HepG2 (cell line): ENCODE measurements around the gene BCORL1. TPM values are rescaled to one million over a fixed set of nuclear protein-coding genes. Genes with fewer than 3 reads are reported as not detected.

ENCODE experiments used
- ATAC-seq: fragments of 200-7000 bp; cut with Tn5 transposase; 3 replicates; pipeline ENCODE4 v1.9.1; 2020; ENCODE audit warnings: mild to moderate bottlenecking, moderate library complexity
- BruUV-seq: library from RNA; stranded (reverse); fragments of 400-500 nt; replicated peaks from 2 replicates; lab custom pipeline; 2021; lab: Mats Ljungman, UMichigan
- CTCF ChIA-PET: fragments of 300-600 bp; formaldehyde crosslinking; extraction: SDS; loops from one replicate; lab custom pipeline; 2021; ENCODE audit warnings: low total read pairs, inconsistent platforms, low intra/inter-chr PET ratio; lab: Yijun Ruan, JAX
- POLR2A ChIA-PET: fragments of 350-600 bp; sonication (Branson Sonifier 250); formaldehyde crosslinking; loops from one replicate; lab custom pipeline; 2020; ENCODE audit warnings: antibody characterized with exemption, inconsistent platforms; lab: Yijun Ruan, JAX
- DNase-seq: peaks from one replicate; pipeline ENCODE4 v3.0.0-alpha.2; 2015; ENCODE audit warnings: low spot score
- FAIRE-seq: peaks from 3 replicates; lab custom pipeline; 2011; peaks lifted over from hg19 to GRCh38; lab: Jason Lieb, UNC
- H2AFZ ChIP-seq: one replicate; pipeline ENCODE4 v1.6.1; 2011; ENCODE audit warnings: low read length, inconsistent platforms
- H3K27ac ChIP-seq: fragments of 300-600 bp; 3 replicates; pipeline ENCODE4 v1.8.0; 2011; ENCODE audit warnings: mixed run types, mild to moderate bottlenecking, mixed read lengths, low read length, inconsistent platforms; ENCODE audit not compliant: insufficient read depth; ENCODE audit errors: extremely low read length
- H3K27me3 ChIP-seq, 2 experiments: fragments of 200-600 bp in 1 of 2; 2 replicates in 1 of 2; 3 replicates in 1 of 2; pipeline versions ENCODE4 v1.6.0 to v1.8.0; 2011; ENCODE audit warnings: low read length in 2 of 2, mild to moderate bottlenecking in 2 of 2, moderate library complexity in 2 of 2, inconsistent platforms in 1 of 2; ENCODE audit not compliant: insufficient read depth in 2 of 2, control insufficient read depth in 1 of 2
- H3K36me3 ChIP-seq, 2 experiments: fragments of 200-600 bp in 1 of 2; replicated peaks in 1 of 2; 2 replicates in 1 of 2; 3 replicates in 1 of 2; pipeline versions ENCODE4 v1.5.1 to v1.8.0; 2011; ENCODE audit warnings: low read length in 2 of 2, inconsistent platforms in 1 of 2; ENCODE audit not compliant: insufficient read depth in 2 of 2, control insufficient read depth in 1 of 2
- H3K4me1 ChIP-seq: 2 replicates; pipeline ENCODE4 v1.5.1; 2012; ENCODE audit warnings: low read length, inconsistent platforms; ENCODE audit not compliant: insufficient read depth
- H3K4me2 ChIP-seq: 2 replicates; pipeline ENCODE4 v1.6.0; 2011; ENCODE audit warnings: low read depth, low read length, inconsistent platforms
- H3K4me3 ChIP-seq, 3 experiments: fragments of 200-600 bp in 1 of 3; sonication (generic), shearing (Covaris generic) in 1 of 3; replicated peaks in 1 of 3; 2 replicates each; pipeline ENCODE4 v1.5.1; 2011 to 2016; ENCODE audit warnings: low read length in 3 of 3, inconsistent platforms in 2 of 3, low read depth in 2 of 3, mild to moderate bottlenecking in 2 of 3, control low read depth in 1 of 3, mixed read lengths in 1 of 3; ENCODE audit not compliant: insufficient read depth in 1 of 3
- H3K79me2 ChIP-seq: one replicate; pipeline ENCODE4 v1.6.1; 2011; ENCODE audit warnings: low read length, inconsistent platforms; ENCODE audit not compliant: insufficient read depth
- H3K9ac ChIP-seq: 2 replicates; pipeline ENCODE4 v1.6.0; 2011; ENCODE audit warnings: mild to moderate bottlenecking, low read depth, low read length, inconsistent platforms; ENCODE audit not compliant: insufficient read depth
- H3K9me3 ChIP-seq: 2 replicates; pipeline ENCODE4 v1.5.1; 2012; ENCODE audit warnings: mild to moderate bottlenecking, low read length
- H4K20me1 ChIP-seq: 2 replicates; pipeline ENCODE4 v1.6.0; 2011; ENCODE audit warnings: inconsistent platforms, mild to moderate bottlenecking, low read length, moderate library complexity; ENCODE audit not compliant: insufficient read depth
- CTCF ChIP-seq: sonication (generic); formaldehyde crosslinking; IDR thresholded peaks from 2 replicates; pipeline ENCODE4 v1.5.0; 2020; ENCODE audit warnings: mild to moderate bottlenecking, missing genetic modification reagents, moderate library complexity
- GABPA ChIP-seq, 2 experiments: IDR thresholded peaks; 2 replicates each; pipeline ENCODE4 v1.6.1; 2011 to 2016; ENCODE audit warnings: low read depth in 2 of 2, low read length in 1 of 2, missing biosample characterization in 1 of 2, missing genetic modification characterization in 1 of 2
- LCORL ChIP-seq, 2 experiments: fragments of 450-650 bp in 1 of 2; sonication (generic) in 1 of 2; formaldehyde crosslinking in 1 of 2; IDR thresholded peaks; 2 replicates each; pipeline versions ENCODE4 v1.5.0 to v1.6.1; 2017 to 2020; ENCODE audit warnings: antibody characterized with exemption in 1 of 2, missing genetic modification reagents in 1 of 2
- SAP130 ChIP-seq: IDR thresholded peaks from 2 replicates; pipeline ENCODE4 v1.6.1; 2016; ENCODE audit warnings: low read depth
- SP5 ChIP-seq: IDR thresholded peaks from 2 replicates; pipeline ENCODE4 v1.6.1; 2016; ENCODE audit warnings: low read depth, borderline replicate concordance
- TAF1 ChIP-seq: sonication (generic); formaldehyde crosslinking; IDR thresholded peaks from 2 replicates; pipeline ENCODE4 v1.4.0; 2020; ENCODE audit warnings: missing genetic modification reagents
- ZNF792 ChIP-seq: IDR thresholded peaks from 2 replicates; pipeline ENCODE4 v1.6.1; 2016
- WGBS: methylation state at CpG from one replicate; pipeline ENCODE4 v1.1.6; 2017; ENCODE audit warnings: low lambda C conversion rate; 5-methylcytosine and 5-hydroxymethylcytosine counted together
- in situ Hi-C: cut with HindIII; loops from 2 replicates; pipeline ENCODE4 v1.10.0; 2017; ENCODE audit warnings: low pct_unique_long_range_greater_than_20kb; ENCODE audit not compliant: extremely low pct_ligation_motif_present
- intact Hi-C: fragments of 100-400 bp; cut with micrococcal nuclease; formaldehyde crosslinking; loops from one replicate; pipeline ENCODE4 v1.10.0; 2022; ENCODE audit not compliant: unreplicated experiment
- polyA plus RNA-seq, 8 experiments: library from polyadenylated mRNA; depleted of rRNA in 3 of 8; stranded (reverse) in 7 of 8; unstranded in 1 of 8; fragments of >200 nt; fragmentation: Illumina TruSeq in 4 of 8; extraction: Trizol in 4 of 8; gene quantifications; 2 replicates each; pipeline versions ENCODE4 v1.2.1 to v1.2.3, GENCODE V29; 2011 to 2016; ENCODE audit warnings: low read depth in 4 of 8, missing spikeins in 1 of 8, mixed read lengths in 1 of 8; ENCODE audit not compliant: insufficient read depth in 1 of 8
- total RNA-seq, 5 experiments: library from RNA; depleted of rRNA; stranded (reverse); fragments of >200 nt; fragmentation: Illumina TruSeq; extraction: Trizol; gene quantifications; 2 replicates each; pipeline ENCODE4 v1.2.3, GENCODE V29; 2016; ENCODE audit warnings: low read depth in 1 of 5
- TF ChIP-seq, protein P1 (sequence below): IDR thresholded peaks from 2 replicates; pipeline ENCODE4 v1.6.1; 2016
- TF ChIP-seq, protein P2 (sequence below): IDR thresholded peaks from 2 replicates; pipeline ENCODE4 v1.6.1; 2016; ENCODE audit warnings: low read depth
- TF ChIP-seq, protein P3 (sequence below): IDR thresholded peaks from 2 replicates; pipeline ENCODE4 v1.6.1; 2016; ENCODE audit warnings: mild to moderate bottlenecking
- TF ChIP-seq, protein P4 (sequence below): sonication (generic); IDR thresholded peaks from 2 replicates; pipeline ENCODE4 v1.6.1; 2016; ENCODE audit warnings: low read depth, borderline replicate concordance

The BCORL1 gene
- total and polyA plus RNA-seq, 2 of the 13 experiments (the other 11 are each of a cell fraction or from before 2014, with no cell fraction given), result 0.67 to 1.4 TPM

DNA sequence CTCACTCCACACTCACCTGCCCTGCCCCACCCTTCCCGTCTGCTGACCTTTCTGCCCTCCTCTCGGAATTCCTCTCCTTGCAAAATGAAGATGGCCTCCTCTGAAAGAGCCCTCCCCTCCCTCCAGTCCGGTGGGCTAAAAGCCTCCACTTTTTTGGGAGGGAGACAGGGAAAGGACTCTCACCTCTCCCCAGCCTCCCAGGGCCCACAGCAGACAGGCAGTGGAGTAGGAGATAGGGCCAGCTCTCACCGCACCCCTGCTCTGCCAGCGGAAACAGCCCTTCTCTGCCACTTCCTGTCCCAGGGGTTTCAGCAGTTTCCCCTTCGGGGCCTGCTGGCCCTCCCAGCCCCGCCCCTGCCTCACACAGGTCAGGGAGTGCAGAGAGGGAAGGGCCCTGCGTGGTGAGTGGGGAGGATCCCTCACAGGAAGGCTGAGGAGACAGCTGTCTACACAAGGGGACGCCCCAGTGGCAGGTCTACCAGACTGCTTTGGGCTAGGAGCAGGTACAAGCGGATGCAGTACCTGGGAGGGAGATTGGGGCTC, 109.6 kb downstream of the BCORL1 start:
- ChIA-PET CTCF (interaction anchor here (1.3 kb wide), 1 partner anchor 29 kb away, joined by 5 read pairs; no protein-coding TSS in a partner anchor), POLR2A (no interaction called here)
- no peaks in the 10 kb centered on the region for H3K9me3 ChIP-seq
- FAIRE-seq, result peak; percentile 85
- peaks cover 34% of the 10 kb centered on the region for H3K4me1 ChIP-seq
- H3K79me2 ChIP-seq, result no peaks in the 10 kb centered on the region
- peak overlapping the region; percentile 52 to 62 (median 58) for H3K4me3 ChIP-seq
- 0% methylated on average over 3 of the region's 10 CpGs for WGBS
- peak; percentile 66 for DNase-seq
- H3K4me2 ChIP-seq, result peak overlapping the region; percentile 75
- H3K27ac ChIP-seq, result peak overlapping the region; percentile 50
- no peaks in the 10 kb centered on the region for H3K27me3 ChIP-seq
- no TSS peak for BruUV-seq
- in situ Hi-C loops (no loop called here), intact Hi-C loops (no loop called here)
- H3K9ac ChIP-seq, result peak overlapping the region; percentile 56
- ATAC-seq, result peak; percentile 97
- no peaks in the 10 kb centered on the region for H3K36me3 ChIP-seq
- peak overlapping the region; percentile 27 for H2AFZ ChIP-seq
- H4K20me1 ChIP-seq, result no peaks in the 10 kb centered on the region
- TF ChIP-seq SAP130 (CRISPR knock-in tag) (peak; percentile 50), CTCF (CRISPR knock-in tag) (peak; percentile 57), GABPA (IDR thresholded peaks at IDR 0.05; ENCODE audit: low read depth, low read length) (peak; percentile 52), GABPA (CRISPR knock-in tag; IDR thresholded peaks at IDR 0.05; ENCODE audit: low read depth) (peak; percentile 83), ZNF792 (CRISPR knock-in tag) (no peak), TAF1 (CRISPR knock-in tag) (peak; percentile 54; the same call in 1 of the 2 replicates), LCORL (IDR thresholded peaks at IDR 0.05) (no peak), LCORL (CRISPR knock-in tag; IDR thresholded peaks at IDR 0.05) (peak; percentile 58; the same call in 1 of the 2 replicates), SP5 (CRISPR knock-in tag) (peak; percentile 58; the same call in 1 of the 2 replicates)
- TF ChIP-seq, protein P1, sequence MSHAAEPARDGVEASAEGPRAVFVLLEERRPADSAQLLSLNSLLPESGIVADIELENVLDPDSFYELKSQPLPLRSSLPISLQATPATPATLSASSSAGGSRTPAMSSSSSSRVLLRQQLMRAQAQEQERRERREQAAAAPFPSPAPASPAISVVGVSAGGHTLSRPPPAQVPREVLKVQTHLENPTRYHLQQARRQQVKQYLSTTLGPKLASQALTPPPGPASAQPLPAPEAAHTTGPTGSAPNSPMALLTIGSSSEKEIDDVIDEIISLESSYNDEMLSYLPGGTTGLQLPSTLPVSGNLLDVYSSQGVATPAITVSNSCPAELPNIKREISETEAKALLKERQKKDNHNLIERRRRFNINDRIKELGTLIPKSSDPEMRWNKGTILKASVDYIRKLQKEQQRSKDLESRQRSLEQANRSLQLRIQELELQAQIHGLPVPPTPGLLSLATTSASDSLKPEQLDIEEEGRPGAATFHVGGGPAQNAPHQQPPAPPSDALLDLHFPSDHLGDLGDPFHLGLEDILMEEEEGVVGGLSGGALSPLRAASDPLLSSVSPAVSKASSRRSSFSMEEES (CRISPR knock-in tag), result no peak
- TF ChIP-seq, protein P2, sequence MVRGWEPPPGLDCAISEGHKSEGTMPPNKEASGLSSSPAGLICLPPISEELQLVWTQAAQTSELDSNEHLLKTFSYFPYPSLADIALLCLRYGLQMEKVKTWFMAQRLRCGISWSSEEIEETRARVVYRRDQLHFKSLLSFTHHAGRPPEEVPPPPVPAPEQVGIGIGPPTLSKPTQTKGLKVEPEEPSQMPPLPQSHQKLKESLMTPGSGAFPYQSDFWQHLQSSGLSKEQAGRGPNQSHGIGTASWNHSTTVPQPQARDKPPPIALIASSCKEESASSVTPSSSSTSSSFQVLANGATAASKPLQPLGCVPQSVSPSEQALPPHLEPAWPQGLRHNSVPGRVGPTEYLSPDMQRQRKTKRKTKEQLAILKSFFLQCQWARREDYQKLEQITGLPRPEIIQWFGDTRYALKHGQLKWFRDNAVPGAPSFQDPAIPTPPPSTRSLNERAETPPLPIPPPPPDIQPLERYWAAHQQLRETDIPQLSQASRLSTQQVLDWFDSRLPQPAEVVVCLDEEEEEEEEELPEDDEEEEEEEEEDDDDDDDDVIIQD (CRISPR knock-in tag), result peak; percentile 27; the same call in 1 of the 2 replicates
- TF ChIP-seq, protein P3, sequence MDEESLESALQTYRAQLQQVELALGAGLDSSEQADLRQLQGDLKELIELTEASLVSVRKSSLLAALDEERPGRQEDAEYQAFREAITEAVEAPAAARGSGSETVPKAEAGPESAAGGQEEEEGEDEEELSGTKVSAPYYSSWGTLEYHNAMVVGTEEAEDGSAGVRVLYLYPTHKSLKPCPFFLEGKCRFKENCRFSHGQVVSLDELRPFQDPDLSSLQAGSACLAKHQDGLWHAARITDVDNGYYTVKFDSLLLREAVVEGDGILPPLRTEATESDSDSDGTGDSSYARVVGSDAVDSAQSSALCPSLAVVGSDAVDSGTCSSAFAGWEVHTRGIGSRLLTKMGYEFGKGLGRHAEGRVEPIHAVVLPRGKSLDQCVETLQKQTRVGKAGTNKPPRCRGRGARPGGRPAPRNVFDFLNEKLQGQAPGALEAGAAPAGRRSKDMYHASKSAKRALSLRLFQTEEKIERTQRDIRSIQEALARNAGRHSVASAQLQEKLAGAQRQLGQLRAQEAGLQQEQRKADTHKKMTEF (CRISPR knock-in tag), result 0 out of 2 replicates have a peak, but pooled peaks have one; percentile 15
- TF ChIP-seq, protein P4, sequence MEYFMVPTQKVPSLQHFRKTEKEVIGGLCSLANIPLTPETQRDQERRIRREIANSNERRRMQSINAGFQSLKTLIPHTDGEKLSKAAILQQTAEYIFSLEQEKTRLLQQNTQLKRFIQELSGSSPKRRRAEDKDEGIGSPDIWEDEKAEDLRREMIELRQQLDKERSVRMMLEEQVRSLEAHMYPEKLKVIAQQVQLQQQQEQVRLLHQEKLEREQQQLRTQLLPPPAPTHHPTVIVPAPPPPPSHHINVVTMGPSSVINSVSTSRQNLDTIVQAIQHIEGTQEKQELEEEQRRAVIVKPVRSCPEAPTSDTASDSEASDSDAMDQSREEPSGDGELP, result peak; percentile 65; the same call in 1 of the 2 replicates
